Measurements from ENCODE around the gene LMBR1. TPM values are rescaled to one million over a fixed set of nuclear protein-coding genes. Genes with fewer than 3 reads are reported as not detected.

The LMBR1 gene
- total and polyA plus RNA-seq, 2 of the 4 experiments (the other 2 are of a cell fraction): 11.9 to 19.9 TPM

DNA sequence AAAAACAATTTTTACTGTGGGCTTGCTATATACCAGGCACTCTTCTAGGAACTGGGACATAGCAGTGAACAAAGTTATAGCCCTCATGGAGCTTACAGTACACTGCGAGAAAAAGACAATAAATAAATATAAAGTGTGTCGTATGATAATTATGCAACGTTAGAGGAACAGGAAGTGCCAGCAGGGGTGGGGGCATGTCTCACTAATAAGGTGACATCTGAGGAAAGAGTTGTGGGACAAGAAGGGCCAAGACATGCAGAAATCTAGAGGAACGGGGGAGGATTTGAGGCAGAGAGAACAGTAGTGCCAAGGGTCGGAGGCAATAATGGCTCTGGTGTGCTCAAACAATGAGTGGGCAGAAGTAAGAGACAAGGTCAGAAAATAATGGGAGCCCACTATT is 52.8 kb downstream of the LMBR1 start:
- 61% methylated on average over 3 of the region's 5 CpGs; no CpG with 5 or more reads in 1 of the 2 experiments for WGBS, 2 experiments (ENCODE audit: extremely low coverage in 2 of 2, insufficient read length in 1 of 2)
- Histone ChIP-seq H3K4me1 (ENCODE audit: control insufficient read depth, insufficient read depth, low read length) (peaks cover 6% of the 10 kb centered on the region; the same call in 1 of the 2 replicates), H4K20me1 (ENCODE audit: insufficient read depth, low read length) (no peaks in the 10 kb centered on the region), H3K4ac (ENCODE audit: low read depth, low read length) (no peak overlapping the region), H3K56ac (ENCODE audit: extremely low read depth, insufficient read depth, low read length) (no peak overlapping the region), H3K27ac (ENCODE audit: insufficient read depth, low read length) (no peak overlapping the region), H3K36me3 (ENCODE audit: control insufficient read depth, insufficient read depth, low read length) (no peaks in the 10 kb centered on the region), H3K14ac (replicated peaks; ENCODE audit: low read depth, low read length) (no peak overlapping the region), H3K23ac (ENCODE audit: low read depth, low read length) (no peak overlapping the region), H2AFZ (replicated peaks; ENCODE audit: low read length, poor library complexity) (no peak overlapping the region), H3K4me3 (ENCODE audit: insufficient read depth, low read depth, low read length) (no peak overlapping the region), H2BK5ac (ENCODE audit: low read depth, low read length, poor library complexity, severe bottlenecking) (no peak overlapping the region), H2AK9ac (replicated peaks; ENCODE audit: low read depth, low read length, poor library complexity) (no peak overlapping the region), H3K18ac (ENCODE audit: low read depth, low read length) (no peak overlapping the region), H3K27me3 (ENCODE audit: control insufficient read depth, insufficient read depth, low read length) (no peaks in the 10 kb centered on the region), H2BK20ac (ENCODE audit: low read depth, low read length) (no peak overlapping the region), H3K9ac (ENCODE audit: low read depth, low read length) (no peak overlapping the region), H3K9me3 (ENCODE audit: control insufficient read depth, insufficient read depth, low read length) (no peaks in the 10 kb centered on the region), H2BK15ac (ENCODE audit: low read depth, low read length) (no peak overlapping the region), H4K91ac (ENCODE audit: insufficient read depth, low read depth, low read length) (no peak overlapping the region), H4K5ac (ENCODE audit: low read depth, low read length) (no peak overlapping the region), H2AK5ac (ENCODE audit: low read depth, low read length) (no peak overlapping the region), H3K9me1 (ENCODE audit: insufficient read depth, low read length) (peaks cover 6% of the 10 kb centered on the region; the same call in 1 of the 2 replicates), H3K4me2 (ENCODE audit: low read depth, low read length) (no peak overlapping the region), H2BK120ac (ENCODE audit: low read depth, low read length) (no peak overlapping the region), H4K8ac (ENCODE audit: low read depth in 2 of 2, low read length in 2 of 2) (no peak overlapping the region), H3K79me1 (ENCODE audit: low read depth in 1 of 2, low read length in 2 of 2) (peaks cover 13 to 15% of the 10 kb centered on the region in 2 experiments; a peak in 3 of 4 replicates)
- ATAC-seq (ENCODE audit: low read depth) (no peak), DNase-seq (no peak)
- ChIA-PET POLR2A (ENCODE audit: unreplicated experiment) (no interaction called here), CTCF (interaction anchor here (0.6 kb wide), 1 partner anchor 42 kb away, joined by 4 read pairs; no protein-coding TSS in a partner anchor)
- TF ChIP-seq FOS (IDR thresholded peaks at IDR 0.05; ENCODE audit: low read depth, low read length) (no peak), MAZ (IDR thresholded peaks at IDR 0.05; ENCODE audit: borderline replicate concordance, low read depth, low read length) (no peak), MXI1 (IDR thresholded peaks at IDR 0.05; ENCODE audit: borderline replicate concordance, low read depth, low read length) (no peak), RAD21 (IDR thresholded peaks at IDR 0.05; ENCODE audit: low read length) (no peak)
- TF ChIP-seq, protein P1, sequence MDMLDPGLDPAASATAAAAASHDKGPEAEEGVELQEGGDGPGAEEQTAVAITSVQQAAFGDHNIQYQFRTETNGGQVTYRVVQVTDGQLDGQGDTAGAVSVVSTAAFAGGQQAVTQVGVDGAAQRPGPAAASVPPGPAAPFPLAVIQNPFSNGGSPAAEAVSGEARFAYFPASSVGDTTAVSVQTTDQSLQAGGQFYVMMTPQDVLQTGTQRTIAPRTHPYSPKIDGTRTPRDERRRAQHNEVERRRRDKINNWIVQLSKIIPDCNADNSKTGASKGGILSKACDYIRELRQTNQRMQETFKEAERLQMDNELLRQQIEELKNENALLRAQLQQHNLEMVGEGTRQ (IDR thresholded peaks at IDR 0.05; ENCODE audit: low read depth, low read length): no peak
- TF ChIP-seq, protein P2, sequence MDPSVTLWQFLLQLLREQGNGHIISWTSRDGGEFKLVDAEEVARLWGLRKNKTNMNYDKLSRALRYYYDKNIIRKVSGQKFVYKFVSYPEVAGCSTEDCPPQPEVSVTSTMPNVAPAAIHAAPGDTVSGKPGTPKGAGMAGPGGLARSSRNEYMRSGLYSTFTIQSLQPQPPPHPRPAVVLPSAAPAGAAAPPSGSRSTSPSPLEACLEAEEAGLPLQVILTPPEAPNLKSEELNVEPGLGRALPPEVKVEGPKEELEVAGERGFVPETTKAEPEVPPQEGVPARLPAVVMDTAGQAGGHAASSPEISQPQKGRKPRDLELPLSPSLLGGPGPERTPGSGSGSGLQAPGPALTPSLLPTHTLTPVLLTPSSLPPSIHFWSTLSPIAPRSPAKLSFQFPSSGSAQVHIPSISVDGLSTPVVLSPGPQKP (IDR thresholded peaks at IDR 0.05; ENCODE audit: borderline replicate concordance, low read depth, low read length): no peak
- no TSS peak for BruUV-seq (replicated peaks)
- in situ Hi-C loops (cut with MboI; ENCODE audit: low sequenced_read_pairs) (no loop called here), dilution Hi-C loops (cut with HindIII; ENCODE audit: low sequenced_read_pairs, unreplicated experiment) (no loop called here), intact Hi-C loops (cut with micrococcal nuclease) (no loop called here)

Measured in IMR-90 (cell line).